IMR-90 (cell line): Measurements from ENCODE around the gene ATP1A2. TPM values are rescaled to one million over a fixed set of nuclear protein-coding genes. Genes with fewer than 3 reads are reported as not detected.

Source experiments
- ATAC-seq: fragments of 200-7000 bp; cut with Tn5 transposase; 2 replicates; pipeline ENCODE4 v1.9.1; 2020; ENCODE audit warnings: low read depth, mild to moderate bottlenecking, moderate library complexity
- BruUV-seq: library from RNA; stranded (reverse); fragments of 400-500 nt; replicated peaks from 2 replicates; lab custom pipeline; 2021; lab: Mats Ljungman, UMichigan
- CTCF ChIA-PET: fragments of 300-600 bp; formaldehyde crosslinking; extraction: SDS; loops from one replicate; lab custom pipeline; 2021; ENCODE audit warnings: antibody characterized with exemption; lab: Yijun Ruan, JAX
- POLR2A ChIA-PET: fragments of 300-600 bp; sonication (Branson Sonifier 250); formaldehyde crosslinking; loops from one replicate; lab custom pipeline; 2022; ENCODE audit warnings: antibody characterized with exemption; ENCODE audit not compliant: unreplicated experiment; lab: Charles Lee
- DNase-seq: peaks from one replicate; pipeline ENCODE4 v3.0.0; 2013
- H2AFZ ChIP-seq: replicated peaks from 2 replicates; pipeline ENCODE3; 2013; ENCODE audit warnings: low read length, mild to moderate bottlenecking; ENCODE audit not compliant: poor library complexity
- H2AK5ac ChIP-seq: 2 replicates; pipeline ENCODE4 v1.6.1; 2013; ENCODE audit warnings: low read depth, low read length, inconsistent platforms
- H2AK9ac ChIP-seq: replicated peaks from 2 replicates; pipeline ENCODE3; 2013; ENCODE audit warnings: mild to moderate bottlenecking, low read depth, low read length, moderate library complexity; ENCODE audit not compliant: poor library complexity
- H2BK120ac ChIP-seq: 2 replicates; pipeline ENCODE4 v1.6.1; 2013; ENCODE audit warnings: low read depth, low read length, inconsistent platforms
- H2BK15ac ChIP-seq: 3 replicates; pipeline ENCODE4 v1.6.1; 2013; ENCODE audit warnings: low read depth, low read length, inconsistent platforms
- H2BK20ac ChIP-seq: 2 replicates; pipeline ENCODE4 v1.6.1; 2013; ENCODE audit warnings: low read depth, mild to moderate bottlenecking, inconsistent platforms, low read length, moderate library complexity
- H2BK5ac ChIP-seq: 2 replicates; pipeline ENCODE4 v1.6.1; 2013; ENCODE audit warnings: mild to moderate bottlenecking, low read depth, low read length, inconsistent platforms; ENCODE audit not compliant: poor library complexity, severe bottlenecking
- H3K14ac ChIP-seq: replicated peaks from 2 replicates; pipeline ENCODE4 v1.6.1; 2013; ENCODE audit warnings: low read depth, low read length, inconsistent platforms
- H3K18ac ChIP-seq: 2 replicates; pipeline ENCODE4 v1.6.1; 2013; ENCODE audit warnings: low read depth, low read length, control low read depth
- H3K23ac ChIP-seq: 2 replicates; pipeline ENCODE4 v1.6.1; 2013; ENCODE audit warnings: low read depth, low read length, inconsistent platforms
- H3K27ac ChIP-seq: 2 replicates; pipeline ENCODE4 v1.5.1; 2013; ENCODE audit warnings: mild to moderate bottlenecking, control low read depth, low read length; ENCODE audit not compliant: insufficient read depth
- H3K27me3 ChIP-seq: 2 replicates; pipeline ENCODE4 v1.6.1; 2013; ENCODE audit warnings: low read length; ENCODE audit not compliant: control insufficient read depth, insufficient read depth
- H3K36me3 ChIP-seq: 2 replicates; pipeline ENCODE4 v1.6.1; 2013; ENCODE audit warnings: low read length, mixed read lengths; ENCODE audit not compliant: control insufficient read depth, insufficient read depth
- H3K4ac ChIP-seq: 2 replicates; pipeline ENCODE4 v1.6.1; 2013; ENCODE audit warnings: low read depth, low read length, inconsistent platforms
- H3K4me1 ChIP-seq: 2 replicates; pipeline ENCODE4 v1.6.1; 2013; ENCODE audit warnings: low read length, mixed read lengths; ENCODE audit not compliant: control insufficient read depth, insufficient read depth
- H3K4me2 ChIP-seq: 2 replicates; pipeline ENCODE4 v1.6.1; 2013; ENCODE audit warnings: low read depth, mild to moderate bottlenecking, control low read depth, low read length, moderate library complexity
- H3K4me3 ChIP-seq: 2 replicates; pipeline ENCODE4 v1.5.1; 2013; ENCODE audit warnings: low read depth, mild to moderate bottlenecking, control low read depth, low read length, moderate library complexity; ENCODE audit not compliant: insufficient read depth
- H3K56ac ChIP-seq: 2 replicates; pipeline ENCODE4 v1.6.1; 2013; ENCODE audit warnings: low read length, inconsistent platforms; ENCODE audit not compliant: insufficient read depth; ENCODE audit errors: extremely low read depth
- H3K79me1 ChIP-seq, 2 experiments: 2 replicates each; pipeline ENCODE4 v1.6.1; 2013; ENCODE audit warnings: low read length in 2 of 2, inconsistent platforms in 1 of 2, low read depth in 1 of 2
- H3K9ac ChIP-seq: 2 replicates; pipeline ENCODE4 v1.6.1; 2013; ENCODE audit warnings: low read depth, low read length, control low read depth
- H3K9me1 ChIP-seq: 2 replicates; pipeline ENCODE4 v1.6.1; 2013; ENCODE audit warnings: low read length, inconsistent platforms; ENCODE audit not compliant: insufficient read depth
- H3K9me3 ChIP-seq: 2 replicates; pipeline ENCODE4 v1.6.1; 2013; ENCODE audit warnings: low read length; ENCODE audit not compliant: control insufficient read depth, insufficient read depth
- H4K20me1 ChIP-seq: 2 replicates; pipeline ENCODE4 v1.6.1; 2013; ENCODE audit warnings: low read length, inconsistent platforms; ENCODE audit not compliant: insufficient read depth
- H4K5ac ChIP-seq: 2 replicates; pipeline ENCODE4 v1.6.1; 2013; ENCODE audit warnings: mild to moderate bottlenecking, low read depth, low read length, control low read depth
- H4K8ac ChIP-seq, 2 experiments: 2 replicates each; pipeline ENCODE4 v1.6.1; 2013; ENCODE audit warnings: low read depth in 2 of 2, low read length in 2 of 2, control low read depth in 1 of 2, inconsistent platforms in 1 of 2
- H4K91ac ChIP-seq: 2 replicates; pipeline ENCODE4 v1.6.1; 2013; ENCODE audit warnings: low read depth, low read length, inconsistent platforms; ENCODE audit not compliant: insufficient read depth
- BHLHE40 ChIP-seq: fragments of 150-350 bp; IDR thresholded peaks from 2 replicates; pipeline ENCODE4 v1.6.1; 2016; ENCODE audit warnings: mild to moderate bottlenecking, low read depth, low read length
- CTCF ChIP-seq: conservative IDR thresholded peaks from 2 replicates; pipeline ENCODE4 v1.5.1; 2012; ENCODE audit warnings: mild to moderate bottlenecking, low read depth, low read length, improper control_type of control experiment
- ELK1 ChIP-seq: fragments of 150-350 bp; IDR thresholded peaks from 2 replicates; pipeline ENCODE4 v1.6.1; 2016; ENCODE audit warnings: low read depth, mild to moderate bottlenecking, low read length, moderate library complexity, borderline replicate concordance
- FOS ChIP-seq: fragments of 150-350 bp; IDR thresholded peaks from 2 replicates; pipeline ENCODE4 v1.6.1; 2016; ENCODE audit warnings: low read depth, low read length
- MAFK ChIP-seq: IDR thresholded peaks from 2 replicates; pipeline ENCODE4 v1.6.1; 2012; ENCODE audit warnings: low read depth, low read length, improper control_type of control experiment
- NFE2L2 ChIP-seq: fragments of 150-350 bp; IDR thresholded peaks from 2 replicates; pipeline ENCODE4 v1.6.1; 2016; ENCODE audit warnings: low read depth, mild to moderate bottlenecking, low read length
- POLR2A ChIP-seq: IDR thresholded peaks from 2 replicates; pipeline ENCODE4 v1.6.1; 2012; ENCODE audit warnings: mild to moderate bottlenecking, low read depth, low read length
- RAD21 ChIP-seq: IDR thresholded peaks from 2 replicates; pipeline ENCODE4 v1.6.1; 2012; ENCODE audit warnings: low read length, improper control_type of control experiment
- RCOR1 ChIP-seq: IDR thresholded peaks from 2 replicates; pipeline ENCODE4 v1.6.1; 2012; ENCODE audit warnings: mild to moderate bottlenecking, low read length, improper control_type of control experiment; ENCODE audit not compliant: insufficient replicate concordance
- RFX5 ChIP-seq: IDR thresholded peaks from 2 replicates; pipeline ENCODE4 v1.8.0; 2012; ENCODE audit warnings: low read depth, mild to moderate bottlenecking, low read length, moderate library complexity
- USF2 ChIP-seq: fragments of 150-350 bp; IDR thresholded peaks from 2 replicates; pipeline ENCODE4 v1.6.1; 2017; ENCODE audit warnings: mild to moderate bottlenecking, antibody characterized with exemption, low read length, low read depth
- WGBS, 2 experiments: methylation state at CpG; one replicate each; pipeline versions ENCODE4 v1.1.5 to v1.1.7; 2013; ENCODE audit warnings: missing lambda C conversion rate in 2 of 2; ENCODE audit not compliant: insufficient read length in 1 of 2; ENCODE audit errors: extremely low coverage in 2 of 2; 5-methylcytosine and 5-hydroxymethylcytosine counted together
- dilution Hi-C: fragments of 300-500 bp; cut with HindIII; formaldehyde crosslinking; loops from one replicate; pipeline ENCODE4 v1.14.3; 2018; ENCODE audit warnings: low sequenced_read_pairs; ENCODE audit not compliant: unreplicated experiment
- in situ Hi-C: fragments of 300-500 bp; cut with MboI; formaldehyde crosslinking; loops from 3 replicates; pipeline ENCODE4 v1.14.3; 2019; ENCODE audit warnings: low sequenced_read_pairs, inconsistent platforms, mixed read lengths
- intact Hi-C: fragments of 100-400 bp; cut with micrococcal nuclease; formaldehyde crosslinking; loops from 2 replicates; pipeline ENCODE4 v1.10.0; 2022
- polyA plus RNA-seq, 3 experiments: library from polyadenylated mRNA; depleted of rRNA; stranded (reverse); fragments of >200 nt; gene quantifications; 2 replicates each; pipeline ENCODE4 v1.2.3, GENCODE V29; 2012; ENCODE audit warnings: low replicate concordance in 1 of 3
- total RNA-seq: library from RNA; depleted of rRNA; stranded (reverse); fragments of >200 nt; gene quantifications from 2 replicates; pipeline ENCODE4 v1.2.3, GENCODE V29; 2012

ATP1A2 gene
- total and polyA plus RNA-seq, 2 of the 4 experiments (the other 2 are of a cell fraction): under 0.01 to 0.15 TPM

- CTCF ChIA-PET: no interaction called here
- no peak for ATAC-seq
These were observed 48.1 kb downstream of the ATP1A2 start for GRCh38 chr1:160163615-160164014.

More at GRCh38 chr1:160163615-160164014, 48.1 kb downstream of the ATP1A2 start:
- H2BK15ac ChIP-seq: no peak overlapping the region
- H4K20me1 ChIP-seq: no peaks in the 10 kb centered on the region
- no peak overlapping the region for H2AK9ac ChIP-seq
- H2BK5ac ChIP-seq: no peak overlapping the region
- no peak overlapping the region for H3K4ac ChIP-seq
- H3K4me1 ChIP-seq: no peaks in the 10 kb centered on the region
- H3K9me1 ChIP-seq: no peaks in the 10 kb centered on the region
- peaks cover 43% of the 10 kb centered on the region for H3K27me3 ChIP-seq
- dilution Hi-C loops (no loop called here), in situ Hi-C loops (no loop called here), intact Hi-C loops (no loop called here)
- H3K23ac ChIP-seq: no peak overlapping the region
- TF ChIP-seq POLR2A (no peak), FOS (no peak), RCOR1 (no peak), BHLHE40 (no peak), RFX5 (no peak), ELK1 (no peak), MAFK (no peak), CTCF (peak; percentile 14; the same call in 1 of the 2 replicates), USF2 (no peak), NFE2L2 (no peak), RAD21 (peak; percentile 12; the same call in 1 of the 2 replicates)
- H3K14ac ChIP-seq: no peak overlapping the region
- H3K79me1 ChIP-seq: no peaks in the 10 kb centered on the region
- H3K9me3 ChIP-seq: no peaks in the 10 kb centered on the region
- H3K4me2 ChIP-seq: no peak overlapping the region
- no peak overlapping the region for H2BK120ac ChIP-seq
- no peak overlapping the region for H3K56ac ChIP-seq
- no peak overlapping the region for H3K9ac ChIP-seq
- no CpG with 5 or more reads among the region's 1 CpG for WGBS, 2 experiments
- no peak overlapping the region for H4K5ac ChIP-seq
- no peaks in the 10 kb centered on the region for H3K36me3 ChIP-seq
- no peak overlapping the region for H3K27ac ChIP-seq
- H2BK20ac ChIP-seq: no peak overlapping the region
- POLR2A ChIA-PET: no interaction called here
- H2AK5ac ChIP-seq: no peak overlapping the region
- no peak overlapping the region for H4K8ac ChIP-seq
- no peak for DNase-seq
- no peak overlapping the region for H4K91ac ChIP-seq
- BruUV-seq: no TSS peak
- no peak overlapping the region for H3K18ac ChIP-seq
- H3K4me3 ChIP-seq: no peak overlapping the region
- H2AFZ ChIP-seq: no peak overlapping the region
